SU-DHL-6 (cell line): Measurements from ENCODE around the gene THSD4.

ENCODE experiments used
- H2AFZ ChIP-seq: fragments of 200-600 bp; sonication (generic); 2 replicates; pipeline ENCODE4 v1.6.1; 2014; ENCODE audit warnings: low read depth, mild to moderate bottlenecking, moderate library complexity, mixed read lengths, antibody characterized with exemption, low read length; ENCODE audit not compliant: severe bottlenecking
- H3F3A ChIP-seq: fragments of 200-600 bp; shearing (Covaris generic); 2 replicates; pipeline ENCODE4 v1.6.0; 2016; ENCODE audit warnings: antibody characterized with exemption, mild to moderate bottlenecking; ENCODE audit not compliant: insufficient read depth
- H3K27ac ChIP-seq: fragments of 200-600 bp; sonication (generic); 2 replicates; pipeline ENCODE4 v1.5.1; 2016; ENCODE audit warnings: low read depth, mild to moderate bottlenecking, low read length, moderate library complexity, mixed read lengths
- H3K27me3 ChIP-seq: fragments of 200-600 bp; sonication (generic), shearing (Covaris generic); 2 replicates; pipeline ENCODE4 v1.6.0; 2014; ENCODE audit warnings: mild to moderate bottlenecking, low read length
- H3K36me3 ChIP-seq: fragments of 200-600 bp; sonication (generic); 2 replicates; pipeline ENCODE4 v1.6.1; 2014; ENCODE audit warnings: mild to moderate bottlenecking, low read length, mixed read lengths
- H3K4me2 ChIP-seq: fragments of 300-600, 200-600 bp; shearing (Covaris generic), sonication (generic); 2 replicates; pipeline ENCODE4 v1.6.0; 2014; ENCODE audit warnings: low read length, low read depth, mild to moderate bottlenecking; ENCODE audit not compliant: poor library complexity, severe bottlenecking
- H3K4me3 ChIP-seq: fragments of 200-600 bp; sonication (generic); 2 replicates; pipeline ENCODE4 v1.5.1; 2014; ENCODE audit warnings: antibody characterized with exemption, low read length, mild to moderate bottlenecking, mixed read lengths; ENCODE audit not compliant: insufficient read depth, poor library complexity, severe bottlenecking
- H3K79me2 ChIP-seq: fragments of 200-600 bp; sonication (generic); 2 replicates; pipeline ENCODE4 v1.6.1; 2014; ENCODE audit warnings: mild to moderate bottlenecking, low read length, moderate library complexity; ENCODE audit not compliant: insufficient read depth
- H3K9ac ChIP-seq: fragments of 200-600 bp; sonication (generic); 2 replicates; pipeline ENCODE4 v1.7.0; 2014; ENCODE audit warnings: mild to moderate bottlenecking, low read length
- H3K9me2 ChIP-seq: fragments of 200-600 bp; sonication (generic); replicated peaks from 2 replicates; pipeline ENCODE4 v1.6.1; 2014; ENCODE audit warnings: low read length; ENCODE audit not compliant: insufficient read depth
- H3K9me3 ChIP-seq: fragments of 200-600 bp; sonication (generic); 2 replicates; pipeline ENCODE4 v1.6.1; 2014; ENCODE audit warnings: low read length, mixed read lengths; ENCODE audit not compliant: insufficient read depth
- H4K20me1 ChIP-seq: fragments of 200-600 bp; sonication (generic); 2 replicates; pipeline ENCODE4 v1.6.1; 2014; ENCODE audit warnings: low read depth, mild to moderate bottlenecking, antibody characterized with exemption, low read length, moderate library complexity, mixed read lengths
- EZH2phosphoT487 ChIP-seq: fragments of 200-600 bp; sonication (generic), shearing (Covaris generic); conservative IDR thresholded peaks from 2 replicates; pipeline ENCODE4 v1.6.1; 2018; ENCODE audit warnings: mild to moderate bottlenecking, antibody characterized with exemption, low read length, moderate library complexity, mixed read lengths
- TF ChIP-seq, protein P1 (sequence below): fragments of 200-600 bp; sonication (generic); IDR thresholded peaks from one replicate; pipeline ENCODE4 v1.5.1; 2017; ENCODE audit warnings: antibody characterized with exemption, mild to moderate bottlenecking, low read length, moderate library complexity; ENCODE audit not compliant: insufficient read depth, poor library complexity, severe bottlenecking

The THSD4 gene

GRCh38 chr15:71325481-71325880, 210.2 kb downstream of the THSD4 start:
- no peak overlapping the region for H3K9ac ChIP-seq
- no peaks in the 10 kb centered on the region for H3K79me2 ChIP-seq
- TF ChIP-seq, protein P1, sequence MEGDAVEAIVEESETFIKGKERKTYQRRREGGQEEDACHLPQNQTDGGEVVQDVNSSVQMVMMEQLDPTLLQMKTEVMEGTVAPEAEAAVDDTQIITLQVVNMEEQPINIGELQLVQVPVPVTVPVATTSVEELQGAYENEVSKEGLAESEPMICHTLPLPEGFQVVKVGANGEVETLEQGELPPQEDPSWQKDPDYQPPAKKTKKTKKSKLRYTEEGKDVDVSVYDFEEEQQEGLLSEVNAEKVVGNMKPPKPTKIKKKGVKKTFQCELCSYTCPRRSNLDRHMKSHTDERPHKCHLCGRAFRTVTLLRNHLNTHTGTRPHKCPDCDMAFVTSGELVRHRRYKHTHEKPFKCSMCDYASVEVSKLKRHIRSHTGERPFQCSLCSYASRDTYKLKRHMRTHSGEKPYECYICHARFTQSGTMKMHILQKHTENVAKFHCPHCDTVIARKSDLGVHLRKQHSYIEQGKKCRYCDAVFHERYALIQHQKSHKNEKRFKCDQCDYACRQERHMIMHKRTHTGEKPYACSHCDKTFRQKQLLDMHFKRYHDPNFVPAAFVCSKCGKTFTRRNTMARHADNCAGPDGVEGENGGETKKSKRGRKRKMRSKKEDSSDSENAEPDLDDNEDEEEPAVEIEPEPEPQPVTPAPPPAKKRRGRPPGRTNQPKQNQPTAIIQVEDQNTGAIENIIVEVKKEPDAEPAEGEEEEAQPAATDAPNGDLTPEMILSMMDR: no peak
- no peak for TF ChIP-seq EZH2phosphoT487
- H3F3A ChIP-seq: no peaks in the 10 kb centered on the region
- H3K9me3 ChIP-seq: no peaks in the 10 kb centered on the region
- no peak overlapping the region for H3K4me3 ChIP-seq
- no peaks in the 10 kb centered on the region for H3K9me2 ChIP-seq
- H4K20me1 ChIP-seq: no peaks in the 10 kb centered on the region
- H3K36me3 ChIP-seq: no peaks in the 10 kb centered on the region
- H2AFZ ChIP-seq: no peak overlapping the region
- H3K27me3 ChIP-seq: no peaks in the 10 kb centered on the region; the same call in 1 of the 2 replicates
- H3K4me2 ChIP-seq: no peak overlapping the region
- no peak overlapping the region for H3K27ac ChIP-seq

GRCh38 chr15:71328453-71328852, 213.2 kb downstream of the THSD4 start:
- Histone ChIP-seq H3K9ac (no peak overlapping the region), H3K4me2 (no peak overlapping the region), H3K4me3 (no peak overlapping the region), H3F3A (no peaks in the 10 kb centered on the region), H3K79me2 (no peaks in the 10 kb centered on the region), H3K9me2 (no peaks in the 10 kb centered on the region), H2AFZ (no peak overlapping the region), H3K36me3 (no peaks in the 10 kb centered on the region), H3K27me3 (no peaks in the 10 kb centered on the region), H4K20me1 (no peaks in the 10 kb centered on the region), H3K9me3 (no peaks in the 10 kb centered on the region), H3K27ac (no peak overlapping the region)
- TF ChIP-seq, protein P1: no peak
- no peak for TF ChIP-seq EZH2phosphoT487

- Histone ChIP-seq H3K9me3 (no peaks in the 10 kb centered on the region), H3K4me3 (no peak overlapping the region), H3K9me2 (no peaks in the 10 kb centered on the region), H3K4me2 (no peak overlapping the region), H3K79me2 (no peaks in the 10 kb centered on the region), H2AFZ (no peak overlapping the region), H3K36me3 (no peaks in the 10 kb centered on the region), H4K20me1 (no peaks in the 10 kb centered on the region), H3F3A (no peaks in the 10 kb centered on the region), H3K27me3 (no peaks in the 10 kb centered on the region), H3K27ac (no peak overlapping the region), H3K9ac (no peak overlapping the region)
- TF ChIP-seq, protein P1: no peak
- no peak for TF ChIP-seq EZH2phosphoT487
These were observed 213.8 kb downstream of the THSD4 start for GRCh38 chr15:71329041-71329440.
